Neural progenitor cell (in vitro differentiated cells): ENCODE results near the gene E4F1. TPM values are rescaled to one million over a fixed set of nuclear protein-coding genes. Genes with fewer than 3 reads are reported as not detected.

ENCODE experiments used
- DNase-seq: peaks from one replicate; pipeline ENCODE4 v3.0.0-alpha.2; 2016; ENCODE audit warnings: low spot score
- H2AFZ ChIP-seq: fragments of 200-600 bp; sonication (generic); replicated peaks from 2 replicates; pipeline ENCODE4 v1.6.1; 2016; ENCODE audit warnings: antibody characterized with exemption
- H3F3A ChIP-seq: fragments of 200-600 bp; sonication (generic); 2 replicates; pipeline ENCODE4 v1.6.1; 2016; ENCODE audit warnings: antibody characterized with exemption, low read depth
- H3K27ac ChIP-seq: fragments of 200-600 bp; sonication (generic); 2 replicates; pipeline ENCODE4 v1.5.1; 2016; ENCODE audit warnings: mild to moderate bottlenecking
- H3K27me3 ChIP-seq: fragments of 200-600 bp; sonication (generic); 2 replicates; pipeline ENCODE4 v1.6.1; 2016; ENCODE audit warnings: mild to moderate bottlenecking, moderate library complexity
- H3K36me3 ChIP-seq: fragments of 200-600 bp; sonication (generic); 2 replicates; pipeline ENCODE4 v1.5.1; 2016
- H3K4me1 ChIP-seq: fragments of 200-600 bp; sonication (generic); 2 replicates; pipeline ENCODE4 v1.6.1; 2016; ENCODE audit warnings: mixed run types
- H3K4me2 ChIP-seq: fragments of 200-600 bp; sonication (generic); 2 replicates; pipeline ENCODE4 v1.6.1; 2016
- H3K4me3 ChIP-seq: fragments of 200-600 bp; sonication (generic); 2 replicates; pipeline ENCODE4 v1.5.1; 2016
- H3K79me2 ChIP-seq: fragments of 200-600 bp; sonication (generic); 2 replicates; pipeline ENCODE4 v1.6.1; 2016; ENCODE audit warnings: low read depth
- H3K9ac ChIP-seq: fragments of 200-600 bp; sonication (generic); 2 replicates; pipeline ENCODE4 v1.6.1; 2016
- H3K9me3 ChIP-seq: fragments of 200-600 bp; sonication (generic); 2 replicates; pipeline ENCODE4 v1.5.1; 2016; ENCODE audit warnings: low read depth
- H4K20me1 ChIP-seq: fragments of 200-600 bp; sonication (generic); 2 replicates; pipeline ENCODE4 v1.6.1; 2016; ENCODE audit warnings: low read depth
- H3K27ac Mint-ChIP-seq: 3 replicates; pipeline ENCODE4 v1.8.0; 2021; ENCODE audit warnings: mixed read lengths
- H3K27me3 Mint-ChIP-seq: 2 replicates; pipeline ENCODE4 v1.8.0; 2022; ENCODE audit warnings: low read depth, mild to moderate bottlenecking, inconsistent platforms, moderate library complexity, mixed read lengths; ENCODE audit not compliant: insufficient read depth
- H3K36me3 Mint-ChIP-seq: 3 replicates; pipeline ENCODE4 v1.8.0; 2021; ENCODE audit warnings: mixed read lengths
- H3K4me1 Mint-ChIP-seq: 3 replicates; pipeline ENCODE4 v1.8.0; 2021; ENCODE audit warnings: mixed read lengths
- H3K4me3 Mint-ChIP-seq: 3 replicates; pipeline ENCODE4 v1.8.0; 2021; ENCODE audit warnings: mild to moderate bottlenecking, moderate library complexity, mixed read lengths
- H3K9me3 Mint-ChIP-seq: 3 replicates; pipeline ENCODE4 v1.8.0; 2020; ENCODE audit warnings: mixed read lengths
- EZH2 ChIP-seq: fragments of 200-600 bp; sonication (generic); IDR thresholded peaks from 2 replicates; pipeline ENCODE4 v1.6.1; 2017; ENCODE audit warnings: antibody characterized with exemption, mild to moderate bottlenecking, moderate library complexity
- EZH2phosphoT487 ChIP-seq: fragments of 200-600 bp; sonication (generic); IDR thresholded peaks from 2 replicates; pipeline ENCODE4 v1.6.1; 2017; ENCODE audit warnings: antibody characterized with exemption
- total RNA-seq: library from RNA; depleted of rRNA; stranded (reverse); fragments of >200 nt; gene quantifications from 2 replicates; pipeline ENCODE4 v1.2.3, GENCODE V29; 2015; ENCODE audit warnings: low replicate concordance
- TF ChIP-seq, protein P1 (sequence below): fragments of 200-600 bp; sonication (generic); IDR thresholded peaks from 2 replicates; pipeline ENCODE4 v1.5.1; 2017; ENCODE audit warnings: antibody characterized with exemption, mild to moderate bottlenecking

Gene E4F1
- total RNA-seq, 1 donor from 2014 or later = 7.4 TPM

- Histone ChIP-seq H3K4me3 (no peak overlapping the region), H3K4me2 (no peak overlapping the region), H3K4me1 (no peaks in the 10 kb centered on the region), H3K9ac (no peak overlapping the region), H3K27me3 (no peaks in the 10 kb centered on the region), H4K20me1 (no peaks in the 10 kb centered on the region), H3K27ac (no peak overlapping the region), H3K79me2 (no peaks in the 10 kb centered on the region), H3K9me3 (no peaks in the 10 kb centered on the region), H3F3A (no peaks in the 10 kb centered on the region), H2AFZ (no peak overlapping the region), H3K36me3 (no peaks in the 10 kb centered on the region)
- H3K9me3 Mint-ChIP-seq = no peaks in the 10 kb centered on the region
- TF ChIP-seq, protein P1, sequence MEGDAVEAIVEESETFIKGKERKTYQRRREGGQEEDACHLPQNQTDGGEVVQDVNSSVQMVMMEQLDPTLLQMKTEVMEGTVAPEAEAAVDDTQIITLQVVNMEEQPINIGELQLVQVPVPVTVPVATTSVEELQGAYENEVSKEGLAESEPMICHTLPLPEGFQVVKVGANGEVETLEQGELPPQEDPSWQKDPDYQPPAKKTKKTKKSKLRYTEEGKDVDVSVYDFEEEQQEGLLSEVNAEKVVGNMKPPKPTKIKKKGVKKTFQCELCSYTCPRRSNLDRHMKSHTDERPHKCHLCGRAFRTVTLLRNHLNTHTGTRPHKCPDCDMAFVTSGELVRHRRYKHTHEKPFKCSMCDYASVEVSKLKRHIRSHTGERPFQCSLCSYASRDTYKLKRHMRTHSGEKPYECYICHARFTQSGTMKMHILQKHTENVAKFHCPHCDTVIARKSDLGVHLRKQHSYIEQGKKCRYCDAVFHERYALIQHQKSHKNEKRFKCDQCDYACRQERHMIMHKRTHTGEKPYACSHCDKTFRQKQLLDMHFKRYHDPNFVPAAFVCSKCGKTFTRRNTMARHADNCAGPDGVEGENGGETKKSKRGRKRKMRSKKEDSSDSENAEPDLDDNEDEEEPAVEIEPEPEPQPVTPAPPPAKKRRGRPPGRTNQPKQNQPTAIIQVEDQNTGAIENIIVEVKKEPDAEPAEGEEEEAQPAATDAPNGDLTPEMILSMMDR = peak; percentile 29
- TF ChIP-seq EZH2 = no peak
- H3K27ac Mint-ChIP-seq = no peak overlapping the region
- no peak for DNase-seq
- H3K4me1 Mint-ChIP-seq = peaks cover 2% of the 10 kb centered on the region
- H3K4me3 Mint-ChIP-seq = no peak overlapping the region
- H3K27me3 Mint-ChIP-seq = peaks cover 2% of the 10 kb centered on the region
- no peaks in the 10 kb centered on the region for H3K36me3 Mint-ChIP-seq
Measured at GRCh38 chr16:2278272-2278608, 54.8 kb downstream of the E4F1 start.

GRCh38 chr16:2278956-2279800 lies 55.8 kb downstream of the E4F1 start:
- Mint-ChIP-seq H3K27ac (no peak overlapping the region), H3K9me3 (no peaks in the 10 kb centered on the region), H3K4me1 (peaks cover 2% of the 10 kb centered on the region), H3K4me3 (no peak overlapping the region), H3K27me3 (peaks cover 2% of the 10 kb centered on the region), H3K36me3 (peaks cover 3% of the 10 kb centered on the region)
- TF ChIP-seq EZH2phosphoT487 (no peak), EZH2 (no peak)
- TF ChIP-seq, protein P1 = no peak
- Histone ChIP-seq H3K4me1 (no peaks in the 10 kb centered on the region), H3F3A (no peaks in the 10 kb centered on the region), H4K20me1 (no peaks in the 10 kb centered on the region), H3K4me3 (no peak overlapping the region), H3K27me3 (no peaks in the 10 kb centered on the region), H2AFZ (no peak overlapping the region), H3K36me3 (no peaks in the 10 kb centered on the region), H3K9me3 (no peaks in the 10 kb centered on the region), H3K9ac (no peak overlapping the region), H3K4me2 (no peak overlapping the region), H3K79me2 (no peaks in the 10 kb centered on the region), H3K27ac (no peak overlapping the region)
- DNase-seq = no peak

DNA sequence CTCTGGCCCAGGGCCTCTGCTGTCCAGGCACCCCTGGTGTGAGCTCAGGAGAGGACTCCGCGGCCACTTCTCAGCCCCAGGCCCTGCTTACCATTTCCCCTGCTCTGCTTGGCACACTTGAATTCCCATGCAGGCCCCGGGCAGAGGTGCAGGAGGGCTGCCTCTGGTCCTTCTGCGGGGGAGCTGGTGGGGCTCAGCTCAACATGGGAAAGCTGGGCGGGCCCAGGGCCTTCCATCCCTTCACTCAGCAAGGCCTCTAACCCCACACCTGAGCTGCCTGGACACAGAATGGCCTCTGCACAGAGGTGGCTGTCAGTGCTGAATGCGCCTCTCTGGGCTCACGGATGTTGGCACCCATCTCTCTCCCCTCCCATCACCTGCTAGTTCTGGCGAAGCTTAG lies 57.1 kb downstream of the E4F1 start:
- Mint-ChIP-seq H3K27me3 (peaks cover 2% of the 10 kb centered on the region), H3K9me3 (no peaks in the 10 kb centered on the region), H3K4me3 (no peak overlapping the region), H3K4me1 (no peaks in the 10 kb centered on the region), H3K27ac (no peak overlapping the region), H3K36me3 (peaks cover 3% of the 10 kb centered on the region)
- no peak for DNase-seq
- Histone ChIP-seq H3K36me3 (no peaks in the 10 kb centered on the region), H3K9ac (no peak overlapping the region), H3K4me1 (no peaks in the 10 kb centered on the region), H3K9me3 (no peaks in the 10 kb centered on the region), H3F3A (no peaks in the 10 kb centered on the region), H3K79me2 (no peaks in the 10 kb centered on the region), H3K27ac (no peak overlapping the region), H3K4me2 (no peak overlapping the region), H3K4me3 (no peak overlapping the region), H2AFZ (no peak overlapping the region), H4K20me1 (no peaks in the 10 kb centered on the region), H3K27me3 (no peaks in the 10 kb centered on the region)
- TF ChIP-seq, protein P1 = no peak
- TF ChIP-seq EZH2 (no peak), EZH2phosphoT487 (no peak)
